Activated T-cell treated with anti-CD3 and anti-CD28 coated beads for 4 hours (primary cell): Measurements from ENCODE around the gene KRTAP4-2.
"Not testable (repeated sequence)": the region's sequence is repeated elsewhere in the genome, so short reads cannot be mapped to it uniquely, and the experiment has no call there.

ENCODE experiments used
- DNase-seq: peaks from one replicate; pipeline ENCODE4 v3.0.0-alpha.2; 2020

Gene KRTAP4-2

DNA sequence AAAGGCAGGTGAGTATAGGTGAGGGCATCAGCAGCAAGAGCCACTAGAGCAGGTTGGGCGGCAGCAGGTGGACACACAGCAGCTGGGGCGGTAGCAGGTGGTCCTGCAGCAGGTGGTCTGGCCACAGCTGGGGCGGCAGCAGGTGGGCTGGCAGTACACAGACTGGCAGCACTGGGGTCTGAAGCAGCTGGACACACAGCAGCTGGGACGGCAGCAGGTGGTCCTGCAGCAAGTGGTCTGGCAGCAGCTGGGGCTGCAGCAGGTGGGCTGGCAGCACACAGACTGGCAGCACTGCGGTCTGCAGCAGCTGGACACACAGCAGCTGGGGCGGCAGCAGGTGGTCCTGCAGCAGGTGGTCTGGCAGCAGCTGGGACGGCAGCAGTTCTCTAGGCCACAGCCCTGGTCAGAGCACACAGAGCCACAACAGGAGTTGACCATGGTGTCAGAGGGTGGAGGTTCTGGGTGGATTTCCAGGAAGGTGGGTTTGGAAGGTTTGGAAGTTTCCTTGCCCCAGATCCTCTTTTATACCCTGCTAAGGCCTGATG is at the start of gene KRTAP4-2:
TSS of gene KRTAP4-2 (minus strand) at position 495 of the 545 bp plus-strand sequence. CDS start at position 438, 57 bp downstream.
- no peak for DNase-seq

DNA sequence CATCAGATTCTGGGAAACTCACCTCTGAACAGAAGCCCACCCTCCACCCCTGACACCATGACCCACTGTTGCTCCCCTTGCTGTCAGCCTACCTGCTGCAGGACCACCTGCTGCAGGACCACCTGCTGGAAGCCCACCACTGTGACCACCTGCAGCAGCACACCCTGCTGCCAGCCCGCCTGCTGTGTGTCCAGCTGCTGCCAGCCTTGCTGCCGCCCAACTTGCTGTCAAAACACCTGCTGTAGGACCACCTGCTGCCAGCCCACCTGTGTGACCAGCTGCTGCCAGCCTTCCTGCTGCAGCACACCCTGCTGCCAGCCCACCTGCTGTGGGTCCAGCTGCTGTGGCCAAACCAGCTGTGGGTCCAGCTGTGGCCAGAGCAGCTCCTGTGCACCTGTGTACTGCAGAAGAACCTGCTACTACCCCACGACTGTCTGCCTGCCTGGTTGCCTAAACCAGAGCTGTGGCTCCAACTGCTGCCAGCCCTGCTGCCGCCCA is 48.6 kb upstream of the KRTAP4-2 start, which contains the start of gene KRTAP9-2:
TSS of gene KRTAP9-2 (plus strand) at position 51 of the 498 bp plus-strand sequence. CDS start at position 58, 7 bp downstream.
- DNase-seq = not testable (repeated sequence)

DNA sequence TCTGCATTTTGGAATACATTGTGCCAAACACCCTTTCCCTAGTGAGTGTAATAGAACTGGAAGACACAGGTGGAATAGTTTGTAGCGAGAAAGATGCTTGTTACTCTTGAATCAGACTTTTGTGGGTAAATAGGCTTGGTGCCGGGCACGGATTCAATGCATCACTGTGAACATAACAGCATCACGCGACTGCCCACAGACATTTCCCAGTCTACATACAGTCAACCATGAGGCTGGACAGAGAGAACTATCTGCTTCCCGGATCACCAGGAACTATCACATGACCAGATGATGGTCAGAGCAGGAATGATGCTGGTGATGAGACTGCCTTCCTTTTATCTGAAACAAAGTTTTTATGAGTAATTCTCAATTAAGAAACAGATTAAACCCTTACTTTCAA is 48.0 kb upstream of the KRTAP4-2 start:
- DNase-seq = no peak

DNA sequence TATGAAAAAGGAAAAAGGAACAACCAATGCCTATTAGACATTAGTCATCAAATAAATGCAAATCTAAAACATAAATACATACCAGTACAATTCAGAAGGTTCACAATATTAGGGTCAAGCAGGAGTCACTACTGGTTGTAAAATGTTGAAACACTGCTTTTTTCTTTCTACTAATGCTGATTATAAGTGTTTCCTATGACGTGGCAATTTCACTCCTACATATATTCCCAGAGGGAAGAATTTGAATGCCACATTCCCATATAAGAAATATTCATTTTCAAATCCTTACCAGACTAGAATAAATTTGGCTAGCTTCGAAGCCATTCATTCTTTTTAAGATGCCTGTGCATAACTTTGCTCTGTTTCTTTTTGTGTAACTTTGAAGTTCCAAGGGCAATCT is 45.8 kb upstream of the KRTAP4-2 start:
- no peak for DNase-seq

DNA sequence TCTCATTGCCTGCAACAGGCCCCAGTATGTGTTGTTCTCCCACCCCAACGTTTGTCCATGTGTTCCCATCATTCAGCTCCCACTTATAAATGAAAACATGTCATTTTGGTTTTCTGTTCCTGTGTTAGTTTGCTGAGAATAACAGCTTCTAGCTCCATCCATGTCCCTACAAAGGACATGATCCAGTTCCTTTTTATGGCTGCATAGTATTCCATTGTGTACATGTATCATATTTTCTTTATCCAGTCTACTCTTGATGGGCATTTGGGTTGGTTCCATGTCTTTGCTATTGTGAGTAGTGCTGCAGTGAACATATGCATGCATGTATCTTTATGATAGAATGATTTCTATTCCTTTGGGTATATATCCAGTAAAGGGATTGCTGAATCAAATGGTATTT is 37.7 kb upstream of the KRTAP4-2 start:
- DNase-seq = no peak

DNA sequence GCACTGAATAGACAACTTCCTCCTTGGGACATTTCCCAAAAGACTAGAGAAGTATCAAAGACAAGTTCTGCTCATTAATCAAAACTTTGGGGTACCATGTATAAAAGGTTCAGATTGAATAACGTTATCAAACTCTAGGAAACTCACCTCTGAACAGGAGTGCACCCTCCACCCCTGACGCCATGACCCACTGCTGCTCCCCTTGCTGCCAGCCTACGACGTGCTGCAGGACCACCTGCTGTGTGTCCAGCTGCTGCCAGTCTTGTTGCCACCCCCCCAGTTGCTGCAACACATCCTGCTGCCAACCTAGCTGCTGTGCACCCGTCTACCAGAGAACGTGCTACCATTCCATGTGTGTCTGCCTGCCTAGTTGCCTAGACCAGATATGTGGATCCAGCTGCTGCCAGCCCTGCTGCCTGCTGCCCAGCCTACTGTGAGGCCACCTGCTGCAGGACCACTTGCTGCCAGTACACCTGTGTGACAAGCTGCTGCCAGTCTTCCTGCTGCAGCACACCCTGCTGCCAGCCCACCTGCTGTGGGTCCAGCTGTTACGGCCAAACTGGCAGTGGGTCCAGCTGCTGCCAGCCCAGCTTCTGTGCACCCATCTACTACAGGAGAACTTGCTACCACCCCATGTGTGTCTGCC is 34.6 kb upstream of the KRTAP4-2 start:
- no peak for DNase-seq

DNA sequence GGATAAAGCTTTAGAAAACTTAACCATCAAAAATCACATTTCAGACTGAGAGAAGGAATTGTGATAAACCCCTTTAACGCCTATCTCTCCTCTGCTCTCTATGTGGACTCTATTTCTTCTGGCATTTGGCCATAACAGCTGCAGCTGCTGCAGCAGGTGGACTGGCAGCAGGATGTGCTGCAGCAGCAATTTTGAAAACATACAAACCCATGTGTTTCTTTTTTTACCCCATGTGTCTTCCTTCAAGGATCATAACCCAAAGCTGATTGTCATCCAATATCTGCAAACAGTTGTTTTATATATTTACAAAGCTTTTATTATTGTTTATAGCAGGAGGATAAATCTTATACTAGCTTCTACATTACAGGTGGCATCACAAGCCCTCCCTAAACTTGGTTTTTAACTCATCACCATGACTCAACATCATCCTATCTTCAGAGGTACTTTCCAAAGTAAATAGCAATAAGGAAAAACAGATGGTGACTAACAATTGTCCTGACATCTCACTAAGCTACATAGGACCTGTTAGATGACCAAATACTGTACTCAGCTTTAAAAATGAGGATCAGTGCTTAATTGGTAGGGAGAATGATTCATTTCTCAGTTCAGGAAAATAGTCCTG is 33.9 kb upstream of the KRTAP4-2 start:
- DNase-seq = no peak

DNA sequence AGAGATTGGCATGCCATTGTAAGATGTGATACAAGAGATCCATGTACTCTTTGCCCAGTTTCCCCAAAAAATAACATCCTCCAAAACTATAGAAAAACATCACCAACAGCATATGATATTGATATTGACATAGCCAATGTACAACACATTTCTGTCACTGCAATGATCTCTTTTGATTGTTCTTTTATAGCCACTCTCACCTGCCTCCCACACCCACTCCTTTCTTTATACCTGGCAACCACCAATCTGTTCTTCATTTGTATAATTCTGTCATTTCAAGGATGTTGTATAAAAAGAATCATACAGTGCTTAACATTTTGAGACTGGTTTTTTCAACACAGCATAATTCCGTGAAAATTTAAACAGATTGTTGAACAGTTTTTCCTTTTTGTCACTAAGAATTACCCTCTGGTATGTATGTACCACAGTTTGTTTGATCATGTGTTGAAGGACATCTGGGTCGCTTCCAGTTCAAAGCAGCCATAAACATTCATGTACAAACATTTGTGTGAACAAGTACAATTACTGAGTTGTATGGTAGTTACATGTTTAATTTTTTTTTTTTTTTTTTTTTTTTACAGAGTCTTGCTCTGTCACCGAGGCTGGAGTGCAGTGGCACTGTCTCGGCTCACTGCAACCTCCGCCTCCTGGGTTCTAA is 21.5 kb upstream of the KRTAP4-2 start:
- no peak for DNase-seq

DNA sequence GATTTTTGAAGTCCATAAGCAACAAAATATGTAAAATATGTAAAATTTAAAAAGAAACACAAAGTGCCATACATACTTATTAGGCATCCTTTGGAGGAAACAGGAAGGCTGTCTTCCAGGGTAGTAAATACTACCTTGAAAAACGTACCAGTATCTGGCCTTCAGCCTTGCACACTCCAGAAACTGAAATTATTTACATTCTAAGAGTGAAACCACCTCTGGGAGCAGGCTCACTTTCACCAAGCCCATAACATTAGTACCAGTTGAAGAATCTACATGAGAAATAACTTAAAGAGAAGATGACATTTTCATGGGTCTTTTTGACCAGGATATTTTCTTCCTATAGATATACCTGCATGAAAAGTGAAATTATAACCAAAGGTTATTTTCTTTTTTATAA is 18.0 kb upstream of the KRTAP4-2 start:
- DNase-seq = no peak

DNA sequence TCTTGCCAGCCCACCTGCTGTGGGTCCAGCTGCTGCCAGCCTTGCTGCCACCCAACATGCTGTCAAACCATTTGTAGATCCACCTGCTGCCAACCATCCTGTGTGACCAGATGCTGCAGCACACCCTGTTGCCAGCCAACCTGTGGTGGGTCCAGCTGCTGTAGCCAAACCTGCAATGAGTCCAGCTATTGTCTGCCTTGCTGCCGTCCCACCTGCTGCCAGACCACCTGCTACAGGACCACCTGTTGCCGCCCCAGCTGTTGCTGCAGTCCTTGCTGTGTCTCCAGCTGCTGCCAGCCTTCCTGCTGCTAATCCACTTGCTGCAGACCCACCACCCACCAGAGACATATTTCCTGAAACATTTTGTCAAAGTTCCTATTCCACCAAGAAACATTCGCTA is 12.3 kb upstream of the KRTAP4-2 start:
- DNase-seq = no peak

DNA sequence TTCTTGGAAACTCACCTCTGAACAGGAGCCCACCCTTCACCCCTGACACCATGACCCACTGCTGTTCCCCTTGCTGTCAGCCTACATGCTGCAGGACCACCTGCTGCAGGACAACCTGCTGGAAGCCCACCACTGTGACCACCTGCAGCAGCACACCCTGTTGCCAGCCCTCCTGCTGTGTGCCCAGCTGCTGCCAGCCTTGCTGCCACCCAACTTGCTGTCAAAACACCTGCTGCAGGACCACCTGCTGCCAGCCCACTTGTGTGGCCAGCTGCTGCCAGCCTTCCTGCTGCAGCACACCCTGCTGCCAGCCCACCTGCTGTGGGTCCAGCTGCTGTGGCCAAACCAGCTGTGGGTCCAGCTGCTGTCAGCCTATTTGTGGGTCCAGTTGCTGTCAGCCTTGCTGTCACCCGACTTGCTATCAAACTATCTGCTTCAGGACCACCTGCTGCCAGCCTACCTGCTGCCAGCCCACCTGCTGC is 11.9 kb upstream of the KRTAP4-2 start, which contains the start of gene KRTAP9-1:
TSS of gene KRTAP9-1 (plus strand) at position 51 of the 482 bp plus-strand sequence. CDS start at position 51, 0 bp downstream.
- DNase-seq = not testable (repeated sequence)

DNA sequence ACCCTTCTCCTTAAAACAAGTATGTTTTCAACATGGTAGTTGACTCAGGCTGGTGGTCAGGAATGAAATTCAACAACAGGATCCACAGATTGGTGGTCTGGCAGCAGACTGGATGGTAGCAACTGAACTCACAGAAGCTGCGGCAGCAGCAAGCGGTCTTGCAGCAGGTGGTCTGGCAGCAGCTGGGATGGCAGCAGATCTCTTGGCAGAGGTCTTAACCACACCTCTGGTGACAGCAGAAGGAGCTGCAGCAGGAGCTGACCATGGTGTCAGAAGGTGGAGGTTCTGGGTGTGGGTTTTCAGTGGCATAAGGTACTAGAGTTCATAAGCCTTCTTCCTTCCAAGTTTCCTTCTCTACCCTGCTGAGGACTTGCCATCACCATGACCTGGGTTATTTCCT is 8.9 kb upstream of the KRTAP4-2 start:
- DNase-seq = no peak

DNA sequence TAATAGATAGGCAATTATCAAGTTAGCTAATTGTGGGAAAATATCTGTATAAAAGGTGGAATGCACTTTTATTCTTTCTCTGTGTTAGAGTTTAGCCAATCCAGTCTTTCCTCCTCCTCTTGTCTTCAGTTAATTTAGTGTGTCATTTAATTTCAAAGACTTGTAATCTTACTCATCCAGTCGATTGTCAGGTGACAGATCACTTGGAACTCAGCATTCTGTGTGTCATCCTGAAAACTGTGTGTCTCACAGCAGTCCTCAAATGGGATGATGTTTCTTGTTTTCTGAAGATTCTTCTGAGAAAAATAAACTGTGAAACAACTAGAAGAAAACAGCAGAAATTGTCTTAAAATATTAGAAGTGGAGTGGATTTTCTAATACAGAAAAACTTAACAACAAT is 7.0 kb upstream of the KRTAP4-2 start:
- DNase-seq = no peak

DNA sequence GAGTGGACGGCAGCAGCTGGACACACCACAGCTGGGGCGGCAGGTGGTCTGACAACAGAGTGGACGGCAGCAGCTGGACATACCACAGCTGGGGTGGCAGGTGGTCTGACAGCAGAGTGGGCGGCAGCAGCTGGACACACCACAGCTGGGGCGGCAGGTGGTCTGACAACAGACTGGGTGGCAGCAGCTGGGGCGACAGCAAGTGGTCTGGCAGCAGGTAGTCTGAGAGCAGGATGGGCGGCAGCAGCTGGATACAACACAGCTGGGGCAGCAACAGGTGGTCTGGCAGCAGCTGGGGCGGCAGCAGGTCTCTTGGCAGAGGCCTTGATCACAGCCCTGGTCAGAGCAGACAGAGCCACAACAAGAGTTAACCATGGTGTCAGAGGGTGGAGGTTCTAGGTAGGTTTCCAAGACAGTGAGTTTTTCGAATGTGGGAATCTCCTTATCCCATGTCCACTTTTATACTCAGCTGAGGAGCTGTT is 6.5 kb upstream of the KRTAP4-2 start, which contains the start of gene KRTAP4-1:
TSS of gene KRTAP4-1 (minus strand) at position 432 of the 482 bp plus-strand sequence. CDS start at position 375, 57 bp downstream.
- no peak for DNase-seq

DNA sequence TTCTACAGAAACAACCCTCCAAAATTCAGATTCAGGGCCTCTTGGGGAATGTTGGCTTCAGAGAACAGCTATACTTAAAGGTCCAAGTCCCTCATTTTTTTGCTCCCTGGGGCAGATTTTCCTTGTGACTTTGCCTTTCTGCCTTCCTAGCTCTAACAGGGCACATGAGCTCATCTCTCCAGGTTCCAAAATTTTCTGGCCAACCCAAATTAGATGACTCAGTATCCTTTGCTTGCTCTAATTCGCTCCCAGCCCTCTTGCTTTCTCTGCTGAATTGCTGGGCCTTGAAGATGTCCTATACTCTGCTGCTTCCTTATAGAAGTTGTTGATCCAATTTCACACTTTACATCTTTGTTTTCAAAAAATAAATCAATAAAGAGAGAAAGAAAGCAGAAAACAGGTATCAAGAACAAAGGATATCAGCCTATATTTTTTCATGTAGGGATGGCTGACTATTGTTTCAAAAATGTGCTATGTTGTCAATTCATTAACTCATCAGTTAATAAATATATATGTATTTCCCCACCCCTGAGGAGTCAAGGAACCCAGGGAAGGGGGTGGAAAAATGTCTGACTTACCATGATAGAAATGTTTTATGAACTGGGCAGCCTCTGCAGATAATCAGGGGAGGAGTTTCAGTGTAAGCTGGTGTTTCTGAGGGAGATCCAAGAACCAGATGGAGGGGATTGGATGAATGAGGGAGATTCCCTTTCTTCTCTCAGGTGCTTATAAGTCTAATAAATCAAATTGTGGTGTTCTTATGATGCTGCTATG is 1.0 kb upstream of the KRTAP4-2 start:
- no peak for DNase-seq

DNA sequence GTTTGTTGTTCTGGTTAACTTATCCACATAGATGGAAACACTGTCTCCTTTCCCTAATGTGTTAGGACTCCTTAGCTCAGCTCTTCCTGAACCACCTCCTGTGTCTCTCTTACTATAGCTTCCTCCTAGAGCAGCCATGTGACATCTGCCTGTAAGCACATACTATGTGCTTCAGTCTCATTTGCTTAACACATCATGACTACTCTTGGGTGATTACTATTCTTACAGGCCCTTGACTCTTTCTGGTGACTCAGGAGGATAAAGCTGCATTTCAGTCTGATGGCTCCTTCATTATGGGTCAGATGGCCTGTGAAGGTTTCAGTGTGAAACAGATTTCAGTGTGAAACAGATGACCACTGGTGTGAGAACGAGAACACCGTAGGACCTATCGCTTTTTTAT is 320 bp upstream of the KRTAP4-2 start:
- no peak for DNase-seq

DNA sequence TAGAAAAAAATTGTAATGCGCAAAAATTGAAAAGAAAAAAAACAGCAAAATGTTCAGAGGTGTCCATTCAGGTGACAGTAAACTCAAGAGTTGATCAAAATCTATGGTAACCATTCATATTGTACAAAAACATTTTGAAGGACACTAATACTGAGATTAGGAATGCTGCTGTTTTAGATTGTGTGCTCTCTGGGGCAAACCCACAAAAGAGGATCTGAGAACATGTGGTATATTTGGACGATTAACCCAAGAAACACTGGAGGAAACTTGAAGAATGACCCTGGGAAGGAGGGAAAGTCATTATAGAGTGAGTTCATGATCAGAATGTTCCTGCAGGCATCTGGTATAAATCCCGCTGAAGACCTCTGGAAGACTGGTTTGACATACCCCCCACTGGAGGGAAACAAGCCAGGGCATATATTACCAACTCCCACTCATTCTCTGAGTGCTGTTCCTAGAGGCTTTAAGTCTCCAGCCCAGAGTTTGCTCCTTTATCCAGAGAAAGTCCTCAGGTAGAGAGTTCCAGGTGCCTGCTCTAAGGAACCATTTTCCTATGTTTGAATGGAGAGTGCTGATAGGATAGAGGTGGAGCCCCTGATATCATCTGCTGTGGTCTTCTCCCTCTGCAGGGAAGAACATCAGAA is 1.2 kb downstream of the KRTAP4-2 start:
- no peak for DNase-seq

DNA sequence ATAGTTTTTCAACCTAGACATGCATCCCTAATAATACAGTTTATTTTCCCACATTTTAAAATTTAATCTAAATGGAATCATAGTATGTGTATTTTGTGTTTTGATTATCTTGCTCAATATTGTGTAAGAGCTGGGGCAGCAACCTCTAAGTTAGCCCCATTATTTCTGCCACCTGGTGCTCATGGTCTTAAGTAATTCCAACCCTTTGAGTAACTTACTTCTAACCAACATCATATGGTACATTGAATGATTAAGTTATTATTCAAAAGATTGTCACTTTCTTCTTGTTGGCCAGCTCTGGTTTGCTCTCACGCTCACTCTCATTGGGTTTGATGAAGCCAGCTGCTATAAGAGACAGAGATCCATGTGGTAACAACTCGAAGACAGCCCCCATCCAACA is 6.1 kb downstream of the KRTAP4-2 start:
- DNase-seq = no peak

DNA sequence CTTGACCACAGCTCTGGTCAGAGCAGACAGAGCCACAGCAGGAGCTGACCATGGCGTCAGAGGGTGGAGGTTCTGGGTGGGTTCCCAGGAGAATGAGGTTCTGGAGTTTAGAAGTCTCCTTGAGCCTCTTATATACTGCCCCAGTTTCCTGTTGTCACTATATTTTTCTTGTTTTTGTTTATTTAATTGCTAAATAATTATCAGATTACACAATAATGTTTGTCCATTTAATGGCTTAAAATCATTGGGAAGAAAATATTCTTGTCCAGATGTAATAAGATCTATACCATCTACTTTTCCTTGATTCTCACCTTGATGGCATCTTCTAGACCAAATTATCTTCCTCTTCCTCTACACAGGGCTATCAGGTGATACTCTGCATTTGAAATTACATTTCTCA is 9.9 kb downstream of the KRTAP4-2 start, which contains the start of gene KRTAP4-3:
TSS of gene KRTAP4-3 (minus strand) at position 101 of the 400 bp plus-strand sequence. CDS start at position 52, 49 bp downstream.
- no peak for DNase-seq

DNA sequence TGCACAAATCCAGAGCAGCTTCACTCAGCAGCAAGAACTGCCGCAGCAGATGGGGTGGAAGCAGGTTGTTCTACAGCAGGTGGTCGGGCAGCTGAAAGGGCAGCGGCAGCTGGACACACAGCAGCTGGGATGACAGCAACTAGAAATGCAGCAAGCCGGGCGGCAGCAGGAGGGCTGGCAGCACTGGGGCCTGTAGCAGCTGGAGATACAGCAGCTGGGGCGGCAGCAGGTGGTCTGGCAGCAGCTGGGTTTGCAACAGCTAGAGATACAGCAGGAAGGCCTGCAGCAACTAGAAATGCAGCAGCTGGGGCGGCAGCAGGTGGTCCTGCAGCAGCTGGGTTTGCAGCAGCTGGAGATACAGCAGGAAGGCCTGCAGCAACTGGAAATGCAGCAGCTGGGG is 10.5 kb downstream of the KRTAP4-2 start:
- DNase-seq = no peak

DNA sequence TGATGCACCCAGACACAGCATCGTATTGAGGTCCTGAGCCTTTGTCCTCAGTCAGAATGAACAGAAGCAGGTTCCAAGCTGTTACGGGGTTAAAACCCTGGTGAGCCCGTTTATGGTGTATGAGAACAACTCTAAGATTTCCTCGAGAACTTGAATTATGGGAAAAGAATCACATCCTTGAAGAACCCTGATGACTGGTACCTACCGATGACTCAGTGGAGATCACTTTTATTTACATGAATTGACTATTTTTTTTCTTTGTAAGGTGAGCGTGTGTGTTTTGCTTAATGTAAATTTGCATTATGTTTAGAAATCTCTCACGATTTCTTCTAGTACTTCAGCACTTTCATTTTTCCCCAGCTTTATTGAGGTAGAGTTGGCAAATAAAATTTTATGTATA is 14.2 kb downstream of the KRTAP4-2 start:
- no peak for DNase-seq

DNA sequence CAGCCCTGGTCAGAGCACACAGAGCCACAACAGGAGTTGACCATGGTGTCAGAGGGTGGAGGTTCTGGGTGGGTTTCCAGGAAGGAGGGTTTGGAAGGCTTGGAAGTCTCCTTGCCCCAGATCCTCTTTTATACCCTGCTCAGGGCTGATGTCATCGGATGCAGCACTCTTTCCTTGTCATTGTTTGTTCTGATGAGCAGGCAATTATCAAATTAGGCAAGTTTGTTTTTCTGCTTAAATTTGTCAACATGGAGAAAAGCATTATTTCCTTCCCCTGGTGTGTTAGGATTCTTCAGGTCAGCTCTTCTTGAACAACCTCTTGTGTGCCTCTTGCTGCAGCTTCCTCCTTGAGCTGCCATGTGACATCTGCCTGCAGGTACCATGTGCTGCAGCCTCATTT is 17.4 kb downstream of the KRTAP4-2 start, which contains the start of gene KRTAP4-4:
TSS of gene KRTAP4-4 (minus strand) at position 101 of the 400 bp plus-strand sequence. CDS start at position 44, 57 bp downstream.
- no peak for DNase-seq
